ENCODE data around the gene MRPS26.
"Not testable (repeated sequence)": the region's sequence is repeated elsewhere in the genome, so short reads cannot be mapped to it uniquely, and the experiment has no call there.

Gene MRPS26

DNA sequence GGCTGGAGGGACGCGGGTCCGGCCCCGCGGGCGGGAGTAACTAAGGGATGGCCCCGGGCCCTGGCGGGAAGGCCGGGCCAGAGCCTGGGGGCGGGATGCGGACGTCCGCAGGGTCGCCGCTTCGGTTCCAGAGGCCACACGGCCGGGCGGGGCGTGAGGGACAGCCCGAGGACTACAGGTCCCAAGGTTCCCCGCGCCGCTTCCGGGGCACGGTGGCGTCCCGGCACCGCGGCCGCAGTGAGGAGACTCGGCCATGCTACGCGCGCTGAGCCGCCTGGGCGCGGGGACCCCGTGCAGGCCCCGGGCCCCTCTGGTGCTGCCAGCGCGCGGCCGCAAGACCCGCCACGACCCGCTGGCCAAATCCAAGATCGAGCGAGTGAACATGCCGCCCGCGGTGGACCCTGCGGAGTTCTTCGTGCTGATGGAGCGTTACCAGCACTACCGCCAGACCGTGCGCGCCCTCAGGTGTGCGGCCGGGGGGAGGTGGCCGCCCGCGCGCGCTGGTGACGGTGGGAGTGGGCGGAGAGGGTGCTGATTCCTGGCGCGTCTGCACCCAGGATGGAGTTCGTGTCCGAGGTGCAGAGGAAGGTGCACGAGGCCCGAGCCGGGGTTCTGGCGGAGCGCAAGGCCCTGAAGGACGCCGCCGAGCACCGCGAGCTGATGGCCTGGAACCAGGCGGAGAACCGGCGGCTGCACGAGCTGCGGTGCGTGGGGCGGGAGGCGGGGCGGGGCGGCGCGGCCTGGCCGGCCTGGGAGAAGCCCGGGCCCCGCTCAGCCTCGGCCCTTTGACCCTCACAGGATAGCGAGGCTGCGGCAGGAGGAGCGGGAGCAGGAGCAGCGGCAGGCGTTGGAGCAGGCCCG, at the start of gene MRPS26:
MRPS26 (plus strand) TSS at position 237 of the 861 bp plus-strand sequence; CDS start at position 254, 17 bp downstream.
- DNase-seq = peak; percentile 78 to 83

DNA sequence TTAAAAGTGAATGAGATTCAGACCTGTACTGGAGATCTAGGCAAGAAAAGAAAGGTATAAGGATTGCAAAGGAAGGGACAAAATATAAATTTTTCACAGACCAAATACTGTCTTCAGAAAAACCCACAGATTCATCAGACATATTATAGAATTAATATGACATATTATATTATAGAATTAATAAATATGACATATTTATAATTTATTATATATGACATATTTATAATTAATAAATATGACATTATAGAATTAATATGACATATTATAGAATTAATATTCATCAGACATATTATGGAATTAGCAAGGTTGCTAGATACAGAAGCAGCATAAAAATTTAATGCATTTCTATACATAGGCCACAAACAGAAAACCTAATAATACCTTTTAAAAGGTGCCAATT, 47.1 kb upstream of the MRPS26 start:
- no peak for DNase-seq

GRCh38 chr20:3000852-3001523, 44.9 kb upstream of the MRPS26 start:
- DNase-seq = no peak

DNA sequence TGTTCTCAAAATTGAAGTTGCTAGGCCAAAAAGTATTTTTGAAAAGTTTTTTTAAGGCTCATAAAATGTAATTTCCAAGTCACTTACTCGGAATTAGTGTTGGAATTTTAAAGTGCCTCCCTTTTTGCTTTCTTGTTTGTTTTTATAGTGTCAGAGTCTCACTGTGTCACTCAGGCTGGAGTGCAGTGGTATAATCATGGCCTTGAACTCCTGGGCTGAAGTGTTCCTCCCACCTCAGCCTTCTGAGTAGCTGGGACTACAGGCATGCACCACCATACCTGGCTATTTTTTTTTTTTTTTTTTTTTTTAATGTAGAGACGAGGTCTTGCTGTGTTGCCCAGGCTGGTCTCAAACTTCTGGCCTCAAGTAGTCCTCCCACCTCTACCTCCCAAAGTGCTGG, 42.4 kb upstream of the MRPS26 start:
- DNase-seq = no peak

DNA sequence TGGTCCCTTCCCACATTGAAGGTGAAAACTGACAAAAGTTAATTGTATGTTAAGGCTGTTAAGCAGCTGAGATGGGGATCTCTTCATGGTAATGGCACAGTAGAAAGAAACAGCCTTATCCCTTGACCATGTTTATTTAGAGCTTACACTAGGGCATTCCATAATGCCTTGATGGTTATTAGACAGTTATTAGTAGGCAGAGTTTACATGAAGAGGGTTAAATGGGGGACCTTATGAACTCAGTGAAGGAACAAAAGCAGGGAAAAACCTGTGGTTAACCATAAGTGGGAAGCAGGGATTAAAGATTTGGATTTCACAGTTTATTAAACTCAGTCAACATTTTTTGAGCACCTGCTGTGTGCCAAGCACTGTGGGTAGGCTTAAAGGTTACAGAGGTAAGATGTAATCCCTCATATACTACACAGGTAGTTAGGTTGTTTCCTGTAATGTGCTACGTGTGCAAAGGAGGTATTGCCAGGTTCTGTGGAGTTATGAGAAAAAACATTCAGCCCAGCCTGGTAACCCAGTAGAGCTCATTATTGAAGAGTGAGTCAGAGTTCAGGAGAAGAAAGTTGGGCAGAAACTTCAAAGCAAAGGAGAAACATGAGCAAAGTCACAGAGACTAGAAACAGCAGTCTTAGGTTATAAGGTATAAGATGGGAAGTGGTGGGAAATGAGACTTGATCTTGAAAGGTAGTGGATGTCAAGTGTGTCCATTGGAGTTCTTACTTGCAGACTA, 34.7 kb upstream of the MRPS26 start:
- DNase-seq = no peak

- DNase-seq = no peak
Measured at GRCh38 chr20:3011752-3012151, 34.1 kb upstream of the MRPS26 start.

DNA sequence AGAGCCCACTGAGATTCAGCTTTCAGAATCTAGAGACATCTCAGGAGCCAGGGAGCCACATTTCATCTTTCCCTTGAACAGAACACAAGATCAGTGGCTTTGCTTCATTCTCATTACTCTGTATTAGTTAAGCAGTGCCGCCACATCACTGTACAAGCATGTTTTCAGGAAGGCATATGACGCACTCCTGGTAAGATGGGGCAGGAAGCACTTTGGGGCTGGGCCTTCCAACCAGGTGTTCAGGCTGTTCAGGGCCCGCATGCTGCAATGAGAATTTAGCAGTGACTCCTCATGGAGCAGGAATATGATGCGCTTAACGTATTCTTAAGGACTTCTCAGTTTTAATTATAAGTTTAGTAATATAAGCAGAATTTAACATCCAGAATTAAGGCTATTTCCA, 32.1 kb upstream of the MRPS26 start:
- no peak for DNase-seq

GRCh38 chr20:3014179-3014578, 31.7 kb upstream of the MRPS26 start:
- DNase-seq = no peak

GRCh38 chr20:3014662-3015061, 31.2 kb upstream of the MRPS26 start:
- DNase-seq = no peak

DNA sequence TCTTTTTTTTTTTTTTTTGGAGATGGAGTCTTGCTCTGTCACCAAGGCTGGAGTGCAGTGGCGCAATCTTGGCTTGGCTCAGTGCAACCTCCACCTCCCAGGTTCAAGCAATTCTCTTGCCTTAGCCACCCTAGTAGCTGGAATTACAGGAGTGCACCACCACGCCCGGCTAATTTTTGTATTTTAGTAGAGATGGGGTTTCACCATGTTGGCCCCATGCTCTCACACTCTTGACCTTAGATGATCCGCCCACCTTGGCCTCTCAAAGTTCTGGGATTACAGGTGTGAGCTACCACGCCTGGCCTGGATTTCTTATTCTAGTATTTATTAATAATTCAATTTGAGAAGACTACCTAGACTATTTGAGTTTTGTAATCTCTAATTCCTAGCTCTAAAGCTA, 30.6 kb upstream of the MRPS26 start:
- not testable (repeated sequence) for DNase-seq

- DNase-seq = no peak
Measured at GRCh38 chr20:3021327-3021726, 24.5 kb upstream of the MRPS26 start.

GRCh38 chr20:3021777-3022176, 24.1 kb upstream of the MRPS26 start:
- no peak for DNase-seq

DNA sequence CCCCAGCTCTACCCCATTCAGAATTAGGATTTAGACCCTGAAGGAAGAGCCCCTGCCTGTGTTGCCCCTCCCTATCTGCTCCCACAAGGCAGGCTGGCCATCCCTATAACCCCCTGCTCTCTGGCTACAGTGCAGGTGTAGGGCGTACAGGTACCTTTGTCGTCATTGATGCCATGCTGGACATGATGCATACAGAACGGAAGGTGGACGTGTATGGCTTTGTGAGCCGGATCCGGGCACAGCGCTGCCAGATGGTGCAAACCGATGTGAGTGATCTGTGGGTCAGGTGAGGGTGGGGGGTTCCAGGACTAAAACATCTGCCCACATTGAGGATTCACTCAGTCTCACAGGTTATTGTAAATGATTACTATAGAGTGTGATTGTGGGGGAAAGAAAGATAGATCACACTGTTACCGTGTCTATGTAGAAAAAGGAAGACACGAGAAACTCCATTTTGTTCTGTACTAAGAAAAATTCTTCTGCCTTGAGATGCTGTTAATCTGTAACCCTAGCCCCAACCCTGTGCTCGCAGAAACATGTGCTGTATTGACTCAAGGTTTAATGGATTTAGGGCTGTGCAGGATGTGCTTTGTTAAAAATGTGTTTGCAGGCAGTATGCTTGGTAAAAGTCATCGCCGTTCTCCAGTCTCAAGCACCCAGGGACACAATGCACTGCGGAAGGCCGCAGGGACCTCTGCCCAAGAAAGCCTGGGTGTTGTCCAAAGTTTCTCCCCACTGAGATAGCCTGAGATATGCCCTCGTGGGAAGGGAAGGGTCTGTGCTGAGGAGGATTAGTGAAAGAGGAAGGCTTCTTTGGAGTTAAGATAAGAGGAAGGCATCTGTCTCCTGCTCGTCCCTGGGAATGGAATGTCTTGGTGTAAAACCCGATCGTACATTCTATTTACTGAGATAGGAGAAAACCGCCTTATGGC, 23.0 kb upstream of the MRPS26 start:
- DNase-seq = not testable (repeated sequence)

DNA sequence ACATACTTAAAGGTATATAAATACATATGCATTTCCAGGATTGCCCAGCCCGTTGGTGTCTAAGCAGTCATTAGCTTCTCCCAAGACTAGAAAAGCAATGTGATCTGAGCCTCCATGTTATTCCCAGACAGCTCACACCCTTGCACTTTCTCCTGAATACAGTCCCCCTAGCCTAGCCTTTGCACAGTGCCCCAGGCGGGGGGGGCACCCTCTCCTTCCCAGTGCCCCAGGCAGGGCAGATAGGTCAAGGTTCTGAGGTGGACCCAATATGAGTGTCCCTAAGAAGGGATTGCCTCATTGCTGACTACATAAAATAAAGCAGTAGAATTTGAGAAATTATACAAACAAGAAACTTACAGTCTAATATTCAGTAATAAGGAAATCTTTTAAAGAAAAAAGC, 17.9 kb upstream of the MRPS26 start:
- no peak for DNase-seq

DNA sequence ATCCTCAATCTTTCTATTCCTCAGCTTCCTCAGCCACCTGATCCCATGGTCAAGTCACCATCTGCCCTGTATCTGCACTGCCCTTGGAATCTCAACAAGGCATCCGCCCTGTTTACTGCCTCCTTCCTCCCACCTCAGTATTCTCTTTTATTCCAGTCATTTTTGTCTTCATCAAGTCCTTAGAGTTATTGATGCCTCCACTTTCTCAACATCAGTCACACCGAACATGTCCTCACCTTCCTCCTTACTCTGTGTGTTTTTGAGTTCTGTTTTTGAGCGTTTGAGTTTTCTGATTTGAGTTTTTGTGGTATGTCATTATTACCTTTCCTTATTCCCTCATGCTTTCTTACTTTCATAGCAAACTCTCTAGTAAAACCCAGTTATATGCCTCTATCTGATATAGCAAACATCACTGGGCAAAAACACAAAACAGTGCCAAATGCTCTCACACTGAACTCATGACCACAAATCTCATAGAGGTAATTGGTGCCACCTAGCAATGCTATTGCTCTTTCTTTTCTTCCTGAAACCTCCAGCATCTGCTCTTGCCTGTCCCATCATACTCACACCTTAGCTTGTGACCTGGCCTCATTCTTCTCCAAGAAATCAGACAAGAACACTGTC, 14.2 kb upstream of the MRPS26 start:
- DNase-seq = no peak

- DNase-seq = no peak
Measured at GRCh38 chr20:3032624-3033023, 13.2 kb upstream of the MRPS26 start.

DNA sequence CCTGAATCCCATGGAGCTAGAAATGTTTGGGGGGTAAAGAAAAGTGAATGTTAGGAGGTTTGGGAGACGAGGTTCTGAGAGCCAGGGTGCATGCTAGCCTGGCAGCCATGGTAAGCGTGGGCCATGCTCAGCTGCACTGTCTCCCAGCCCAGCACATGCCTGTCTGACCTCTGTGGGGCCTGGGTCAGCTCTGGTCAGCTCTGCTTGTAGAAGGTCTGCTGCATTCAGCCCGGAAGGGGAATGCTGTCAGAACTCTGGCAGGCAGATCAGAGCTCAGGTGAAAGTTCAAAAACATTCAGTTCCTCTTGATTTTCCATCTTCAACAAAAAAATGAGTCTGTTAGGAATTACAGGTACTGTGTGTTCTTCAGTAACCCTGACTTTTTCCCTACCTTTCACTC, 8.2 kb upstream of the MRPS26 start:
- DNase-seq = no peak

GRCh38 chr20:3038454-3038853, 7.4 kb upstream of the MRPS26 start:
- DNase-seq = no peak

- DNase-seq = no peak
Measured at GRCh38 chr20:3039426-3039825, 6.4 kb upstream of the MRPS26 start.

- no peak for DNase-seq
Measured at GRCh38 chr20:3040086-3040485, 5.8 kb upstream of the MRPS26 start.

GRCh38 chr20:3041854-3042409, 3.9 kb upstream of the MRPS26 start:
- no peak for DNase-seq

DNA sequence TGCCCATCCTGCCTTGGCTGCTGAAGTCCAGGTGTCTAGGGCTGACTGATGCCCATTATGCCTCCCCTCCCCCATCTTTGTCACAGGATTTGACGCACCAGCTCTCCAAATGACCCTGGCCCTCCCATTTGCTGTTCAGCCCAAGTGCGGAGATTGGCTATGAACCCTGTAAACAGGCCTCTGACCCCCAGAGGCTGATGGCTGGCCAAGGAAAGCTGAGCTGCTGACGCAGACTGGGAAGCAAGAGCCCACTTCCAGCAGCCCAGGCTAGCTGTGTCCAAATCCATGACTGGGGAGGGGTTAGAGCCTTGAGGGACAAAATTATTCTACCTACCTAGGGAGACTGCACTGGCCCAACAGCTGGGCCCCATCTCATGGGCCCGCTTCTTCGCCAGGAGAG, 3.2 kb upstream of the MRPS26 start:
- DNase-seq = no peak

Measured in stimulated activated CD4-positive, alpha-beta T cell treated with anti-CD3 and anti-CD28 coated beads, Interleukin-4, amount 100 ng/mL, for 4 hours (primary cell).